A549 (cell line): ENCODE measurements around the gene FTH1. TPM values are rescaled to one million over a fixed set of nuclear protein-coding genes. Genes with fewer than 3 reads are reported as not detected.

Experiments used
- ATAC-seq, 2 experiments: fragments of 200-7000 bp in 1 of 2; fragments of >200 bp in 1 of 2; cut with Nextera tagmentation in 1 of 2; cut with Tn5 transposase in 1 of 2; 3 replicates each; pipeline versions ENCODE4 v1.8.0 to v1.9.1; 2018 to 2020; ENCODE audit warnings: mild to moderate bottlenecking in 1 of 2, moderate library complexity in 1 of 2
- CTCF ChIA-PET: fragments of 300-600 bp; sonication (Branson Sonifier 250); formaldehyde crosslinking; extraction: SDS; loops from one replicate; lab custom pipeline; 2021; ENCODE audit warnings: antibody characterized with exemption, inconsistent platforms; lab: Yijun Ruan, JAX
- POLR2A ChIA-PET: fragments of 350-600 bp; formaldehyde crosslinking; extraction: SDS; loops from one replicate; lab custom pipeline; 2021; ENCODE audit warnings: antibody characterized with exemption, inconsistent platforms; lab: Yijun Ruan, JAX
- DNase-seq, 2 experiments: peaks; one replicate each; pipeline versions ENCODE4 v3.0.0 to v3.0.0-alpha.2; 2011 to 2016; ENCODE audit warnings: low read depth in 1 of 2, low spot score in 1 of 2
- FAIRE-seq: peaks from 2 replicates; lab custom pipeline; 2011; peaks lifted over from hg19 to GRCh38; lab: Jason Lieb, UNC
- H3K27ac ChIP-seq, 2 experiments: fragments of >200 bp; sonication (Bioruptor Twin); formaldehyde crosslinking; 3 replicates each; pipeline ENCODE4 v1.5.1; 2016 to 2017
- H3K4me1 ChIP-seq: fragments of >200 bp; sonication (Bioruptor Twin); formaldehyde crosslinking; 3 replicates; pipeline ENCODE4 v1.6.1; 2016
- H3K4me2 ChIP-seq: fragments of >200 bp; sonication (Bioruptor Twin); formaldehyde crosslinking; 3 replicates; pipeline ENCODE4 v1.6.1; 2016
- H3K4me3 ChIP-seq: fragments of >200 bp; sonication (Bioruptor Twin); formaldehyde crosslinking; 3 replicates; pipeline ENCODE4 v1.5.1; 2016
- H3K9me3 ChIP-seq: fragments of >200 bp; sonication (Bioruptor Twin); formaldehyde crosslinking; 3 replicates; pipeline ENCODE4 v1.6.1; 2016
- CHD2 ChIP-seq: fragments of 150-350 bp; IDR thresholded peaks from 2 replicates; pipeline ENCODE4 v1.6.1; 2014; ENCODE audit warnings: low read length; ENCODE audit not compliant: partially characterized antibody
- EHF ChIP-seq: fragments of 250-450 bp; sonication (Bioruptor Pico); IDR thresholded peaks from 2 replicates; pipeline ENCODE4 v1.5.0; 2020; ENCODE audit warnings: mild to moderate bottlenecking
- EHMT2 ChIP-seq: fragments of 200-600 bp; sonication (generic); IDR thresholded peaks from 2 replicates; pipeline ENCODE4 v1.6.1; 2016; ENCODE audit warnings: antibody characterized with exemption, low read depth, mild to moderate bottlenecking, moderate library complexity
- FOSB ChIP-seq: fragments of 250-450 bp; sonication (Bioruptor Pico); IDR thresholded peaks from 2 replicates; pipeline ENCODE4 v1.5.0; 2020; ENCODE audit warnings: mild to moderate bottlenecking, moderate library complexity
- HDAC2 ChIP-seq: fragments of 200-600 bp; sonication (generic); IDR thresholded peaks from 2 replicates; pipeline ENCODE4 v1.6.1; 2016
- HEYL ChIP-seq: fragments of 250-450 bp; sonication (Bioruptor Pico); IDR thresholded peaks from 2 replicates; pipeline ENCODE4 v1.8.0; 2021; ENCODE audit warnings: mild to moderate bottlenecking, moderate library complexity
- HMGXB4 ChIP-seq: fragments of 250-450 bp; sonication (Bioruptor Pico); IDR thresholded peaks from 2 replicates; pipeline ENCODE4 v1.5.0; 2021; ENCODE audit warnings: mild to moderate bottlenecking, moderate library complexity, borderline replicate concordance
- HOXA7 ChIP-seq: fragments of 250-450 bp; sonication (Bioruptor Pico); IDR thresholded peaks from 2 replicates; pipeline ENCODE4 v1.5.0; 2020; ENCODE audit warnings: mild to moderate bottlenecking, moderate library complexity
- NPAS2 ChIP-seq: fragments of 250-450 bp; sonication (Bioruptor Pico); IDR thresholded peaks from 2 replicates; pipeline ENCODE4 v1.8.0; 2022; ENCODE audit warnings: mild to moderate bottlenecking, moderate library complexity, borderline replicate concordance
- POLR2A ChIP-seq: IDR thresholded peaks from 2 replicates; pipeline ENCODE4 v1.6.1; 2012; ENCODE audit warnings: mild to moderate bottlenecking, low read length
- RAD21 ChIP-seq, 2 experiments: fragments of >200 bp in 1 of 2; sonication (Bioruptor Twin) in 1 of 2; formaldehyde crosslinking in 1 of 2; IDR thresholded peaks in 1 of 2; conservative IDR thresholded peaks in 1 of 2; 2 replicates in 1 of 2; 3 replicates in 1 of 2; pipeline ENCODE4 v1.6.1; 2012 to 2018; ENCODE audit warnings: inconsistent platforms in 1 of 2
- RARB ChIP-seq: fragments of 250-450 bp; sonication (Bioruptor Pico); IDR thresholded peaks from 2 replicates; pipeline ENCODE4 v1.8.0; 2021; ENCODE audit warnings: mild to moderate bottlenecking, moderate library complexity
- RNF2 ChIP-seq: fragments of 200-600 bp; sonication (generic); IDR thresholded peaks from 2 replicates; pipeline ENCODE4 v1.6.1; 2016; ENCODE audit warnings: low read depth, mild to moderate bottlenecking, antibody characterized with exemption, moderate library complexity, borderline replicate concordance
- SMC3 ChIP-seq: fragments of >200 bp; sonication (Bioruptor Twin); formaldehyde crosslinking; IDR thresholded peaks from 3 replicates; pipeline ENCODE4 v1.6.1; 2018; ENCODE audit warnings: inconsistent platforms
- SREBF2 ChIP-seq: fragments of 450-650 bp; IDR thresholded peaks from 2 replicates; pipeline ENCODE4 v1.6.1; 2014; ENCODE audit warnings: mild to moderate bottlenecking, moderate library complexity
- TFCP2L1 ChIP-seq: fragments of 250-450 bp; sonication (Bioruptor Pico); IDR thresholded peaks from 2 replicates; pipeline ENCODE4 v1.5.0; 2021; ENCODE audit warnings: mild to moderate bottlenecking
- TP53 ChIP-seq: fragments of 250-450 bp; sonication (Bioruptor Pico); IDR thresholded peaks from 2 replicates; pipeline ENCODE4 v1.5.0; 2021; ENCODE audit warnings: mild to moderate bottlenecking, moderate library complexity
- ZC3H11A ChIP-seq: fragments of 450-650 bp; IDR thresholded peaks from 2 replicates; pipeline ENCODE4 v1.6.1; 2014; ENCODE audit warnings: antibody characterized with exemption, mild to moderate bottlenecking
- ZSCAN20 ChIP-seq: fragments of 250-450 bp; sonication (Bioruptor Pico); IDR thresholded peaks from 2 replicates; pipeline ENCODE4 v1.8.0; 2022; ENCODE audit warnings: mild to moderate bottlenecking, moderate library complexity
- WGBS: methylation state at CpG from one replicate; pipeline ENCODE4 v1.1.6; 2017; ENCODE audit errors: missing lambda C conversion rate; 5-methylcytosine and 5-hydroxymethylcytosine counted together
- polyA plus RNA-seq, 4 experiments: library from polyadenylated mRNA; depleted of rRNA in 3 of 4; stranded (reverse); fragments of >200 nt; fragmentation: RNase III in 1 of 4; extraction: RNeasy Plus Mini Kit Qiagen cat#74134 plus additional on column Dnase treatment in 1 of 4; gene quantifications; 2 replicates in 3 of 4; 3 replicates in 1 of 4; pipeline ENCODE4 v1.2.3, GENCODE V29; 2011 to 2017
- TF ChIP-seq, protein P1 (sequence below): IDR thresholded peaks from 2 replicates; pipeline ENCODE4 v1.6.1; 2012
- TF ChIP-seq, protein P2 (sequence below): fragments of 150-350 bp; IDR thresholded peaks from 2 replicates; pipeline ENCODE4 v1.6.1; 2014; ENCODE audit warnings: low read depth, mild to moderate bottlenecking, low read length
- TF ChIP-seq, protein P3 (sequence below): fragments of >200 bp; sonication (Bioruptor Twin); formaldehyde crosslinking; IDR thresholded peaks from 3 replicates; pipeline ENCODE4 v1.5.1; 2016

The FTH1 gene
- polyA plus RNA-seq, 2 of the 4 experiments (the other 2 are of a cell fraction): 2,791 to 13,747 TPM

GRCh38 chr11:61963016-61963281 lies 4.5 kb downstream of the FTH1 start:
- Histone ChIP-seq H3K4me1 (peaks cover 48% of the 10 kb centered on the region), H3K4me3 (peak overlapping the region; percentile 96; the same call in 1 of the 3 replicates), H3K27ac (peak overlapping the region; percentile 97 to 99), H3K4me2 (peak overlapping the region; percentile 98), H3K9me3 (no peaks in the 10 kb centered on the region)
- ChIA-PET CTCF (interaction anchor here (1.2 to 8.0 kb wide), 8 partner anchors 13 to 149 kb away, joined by 3 to 101 read pairs (median 8); partner anchors contain the start of gene BEST1), POLR2A (interaction anchor here (0.6 to 4.6 kb wide), 16 partner anchors 8 to 166 kb away, joined by 3 to 66 read pairs (median 4); partner anchors contain the start of gene BEST1)
- DNase-seq (no peak), FAIRE-seq (no peak), ATAC-seq (no peak; a peak in 2 of 6 replicates)
- WGBS: 77% methylated on average over 3 of the region's 3 CpGs
- TF ChIP-seq HDAC2 (no peak), EHMT2 (no peak), HMGXB4 (peak; percentile 75), POLR2A (peak; percentile 51), SMC3 (no peak; the same call in 2 of the 3 replicates), FOSB (no peak; the same call in 1 of the 2 replicates), ZC3H11A (no peak), CHD2 (peak; percentile 26), EHF (CRISPR knock-in tag) (peak; percentile 76), HOXA7 (CRISPR knock-in tag) (peak; percentile 90; the same call in 1 of the 2 replicates), RAD21 (conservative IDR thresholded peaks at IDR 0.05 in 1 of 2, IDR thresholded peaks at IDR 0.05 in 1 of 2) (0 out of 5 replicates have a peak, but pooled peaks of 1 of the 2 experiments have one; percentile 11), TFCP2L1 (CRISPR knock-in tag) (no peak), NPAS2 (CRISPR knock-in tag) (no peak), RARB (CRISPR knock-in tag) (no peak; the same call in 1 of the 2 replicates), SREBF2 (no peak), HEYL (no peak), ZSCAN20 (CRISPR knock-in tag) (no peak), TP53 (CRISPR knock-in tag) (peak; percentile 94), RNF2 (no peak)
- TF ChIP-seq, protein P1, sequence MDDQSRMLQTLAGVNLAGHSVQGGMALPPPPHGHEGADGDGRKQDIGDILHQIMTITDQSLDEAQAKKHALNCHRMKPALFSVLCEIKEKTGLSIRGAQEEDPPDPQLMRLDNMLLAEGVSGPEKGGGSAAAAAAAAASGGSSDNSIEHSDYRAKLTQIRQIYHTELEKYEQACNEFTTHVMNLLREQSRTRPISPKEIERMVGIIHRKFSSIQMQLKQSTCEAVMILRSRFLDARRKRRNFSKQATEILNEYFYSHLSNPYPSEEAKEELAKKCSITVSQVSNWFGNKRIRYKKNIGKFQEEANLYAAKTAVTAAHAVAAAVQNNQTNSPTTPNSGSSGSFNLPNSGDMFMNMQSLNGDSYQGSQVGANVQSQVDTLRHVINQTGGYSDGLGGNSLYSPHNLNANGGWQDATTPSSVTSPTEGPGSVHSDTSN: peak; percentile 86; the same call in 1 of the 2 replicates
- TF ChIP-seq, protein P2, sequence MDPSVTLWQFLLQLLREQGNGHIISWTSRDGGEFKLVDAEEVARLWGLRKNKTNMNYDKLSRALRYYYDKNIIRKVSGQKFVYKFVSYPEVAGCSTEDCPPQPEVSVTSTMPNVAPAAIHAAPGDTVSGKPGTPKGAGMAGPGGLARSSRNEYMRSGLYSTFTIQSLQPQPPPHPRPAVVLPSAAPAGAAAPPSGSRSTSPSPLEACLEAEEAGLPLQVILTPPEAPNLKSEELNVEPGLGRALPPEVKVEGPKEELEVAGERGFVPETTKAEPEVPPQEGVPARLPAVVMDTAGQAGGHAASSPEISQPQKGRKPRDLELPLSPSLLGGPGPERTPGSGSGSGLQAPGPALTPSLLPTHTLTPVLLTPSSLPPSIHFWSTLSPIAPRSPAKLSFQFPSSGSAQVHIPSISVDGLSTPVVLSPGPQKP: no peak
- TF ChIP-seq, protein P3, sequence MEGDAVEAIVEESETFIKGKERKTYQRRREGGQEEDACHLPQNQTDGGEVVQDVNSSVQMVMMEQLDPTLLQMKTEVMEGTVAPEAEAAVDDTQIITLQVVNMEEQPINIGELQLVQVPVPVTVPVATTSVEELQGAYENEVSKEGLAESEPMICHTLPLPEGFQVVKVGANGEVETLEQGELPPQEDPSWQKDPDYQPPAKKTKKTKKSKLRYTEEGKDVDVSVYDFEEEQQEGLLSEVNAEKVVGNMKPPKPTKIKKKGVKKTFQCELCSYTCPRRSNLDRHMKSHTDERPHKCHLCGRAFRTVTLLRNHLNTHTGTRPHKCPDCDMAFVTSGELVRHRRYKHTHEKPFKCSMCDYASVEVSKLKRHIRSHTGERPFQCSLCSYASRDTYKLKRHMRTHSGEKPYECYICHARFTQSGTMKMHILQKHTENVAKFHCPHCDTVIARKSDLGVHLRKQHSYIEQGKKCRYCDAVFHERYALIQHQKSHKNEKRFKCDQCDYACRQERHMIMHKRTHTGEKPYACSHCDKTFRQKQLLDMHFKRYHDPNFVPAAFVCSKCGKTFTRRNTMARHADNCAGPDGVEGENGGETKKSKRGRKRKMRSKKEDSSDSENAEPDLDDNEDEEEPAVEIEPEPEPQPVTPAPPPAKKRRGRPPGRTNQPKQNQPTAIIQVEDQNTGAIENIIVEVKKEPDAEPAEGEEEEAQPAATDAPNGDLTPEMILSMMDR: no peak
